Activated CD4-positive, alpha-beta T cell treated with anti-CD3 and anti-CD28 coated beads for 4 hours (primary cell): ENCODE measurements around the gene ANAPC2.
"Not testable (repeated sequence)": the region's sequence is repeated elsewhere in the genome, so short reads cannot be mapped to it uniquely, and the experiment has no call there.

Experiments used
- DNase-seq, 2 donors: peaks; one replicate each; pipeline ENCODE4 v3.0.0-alpha.2; 2020

The ANAPC2 gene

GRCh38 chr9:137140151-137141012 is 48.0 kb downstream of the ANAPC2 start:
- DNase-seq, result no peak

GRCh38 chr9:137139468-137140150 is 48.8 kb downstream of the ANAPC2 start:
- no peak for DNase-seq

GRCh38 chr9:137138722-137139467 is 49.5 kb downstream of the ANAPC2 start, which contains the start of gene GRIN1:
TSS of gene GRIN1 (plus strand) at chr9:137139154. CDS start at chr9:137139487, 333 bp downstream.
- DNase-seq, result no peak

GRCh38 chr9:137138058-137138721 is 50.2 kb downstream of the ANAPC2 start:
- no peak for DNase-seq

GRCh38 chr9:137136881-137137607 is 51.3 kb downstream of the ANAPC2 start:
- DNase-seq, result no peak

GRCh38 chr9:137136261-137136880 is 52.0 kb downstream of the ANAPC2 start:
- no peak for DNase-seq

GRCh38 chr9:137135154-137135553 is 53.2 kb downstream of the ANAPC2 start:
- not testable (repeated sequence) for DNase-seq

GRCh38 chr9:137134191-137134590 is 54.2 kb downstream of the ANAPC2 start:
- DNase-seq, result no peak

- DNase-seq, result no peak
Measured at GRCh38 chr9:137130176-137130755, 58.1 kb downstream of the ANAPC2 start.

- peak; percentile 84 to 86 for DNase-seq
Measured at GRCh38 chr9:137129456-137130175, 58.7 kb downstream of the ANAPC2 start.

- no peak for DNase-seq
Measured at GRCh38 chr9:137128862-137129455, 59.4 kb downstream of the ANAPC2 start.

GRCh38 chr9:137128158-137128861 is 60.0 kb downstream of the ANAPC2 start:
- DNase-seq, result no peak

GRCh38 chr9:137127301-137128157 is 60.8 kb downstream of the ANAPC2 start:
- DNase-seq, result peak in 1 of 2 donors; percentile 24

- DNase-seq, result no peak
Measured at GRCh38 chr9:137126786-137127185, 61.6 kb downstream of the ANAPC2 start.
